IMR-90 (cell line): ENCODE results near the gene CAPRIN1. TPM values are rescaled to one million over a fixed set of nuclear protein-coding genes. Genes with fewer than 3 reads are reported as not detected.

Source experiments
- ATAC-seq: fragments of 200-7000 bp; cut with Tn5 transposase; 2 replicates; pipeline ENCODE4 v1.9.1; 2020; ENCODE audit warnings: low read depth, mild to moderate bottlenecking, moderate library complexity
- BruUV-seq: library from RNA; stranded (reverse); fragments of 400-500 nt; replicated peaks from 2 replicates; lab custom pipeline; 2021; lab: Mats Ljungman, UMichigan
- CTCF ChIA-PET: fragments of 300-600 bp; formaldehyde crosslinking; extraction: SDS; loops from one replicate; lab custom pipeline; 2021; ENCODE audit warnings: antibody characterized with exemption; lab: Yijun Ruan, JAX
- POLR2A ChIA-PET: fragments of 300-600 bp; sonication (Branson Sonifier 250); formaldehyde crosslinking; loops from one replicate; lab custom pipeline; 2022; ENCODE audit warnings: antibody characterized with exemption; ENCODE audit not compliant: unreplicated experiment; lab: Charles Lee
- DNase-seq: peaks from one replicate; pipeline ENCODE4 v3.0.0; 2013
- H2AFZ ChIP-seq: replicated peaks from 2 replicates; pipeline ENCODE3; 2013; ENCODE audit warnings: low read length, mild to moderate bottlenecking; ENCODE audit not compliant: poor library complexity
- H2AK5ac ChIP-seq: 2 replicates; pipeline ENCODE4 v1.6.1; 2013; ENCODE audit warnings: low read depth, low read length, inconsistent platforms
- H2AK9ac ChIP-seq: replicated peaks from 2 replicates; pipeline ENCODE3; 2013; ENCODE audit warnings: mild to moderate bottlenecking, low read depth, low read length, moderate library complexity; ENCODE audit not compliant: poor library complexity
- H2BK120ac ChIP-seq: 2 replicates; pipeline ENCODE4 v1.6.1; 2013; ENCODE audit warnings: low read depth, low read length, inconsistent platforms
- H2BK15ac ChIP-seq: 3 replicates; pipeline ENCODE4 v1.6.1; 2013; ENCODE audit warnings: low read depth, low read length, inconsistent platforms
- H2BK20ac ChIP-seq: 2 replicates; pipeline ENCODE4 v1.6.1; 2013; ENCODE audit warnings: low read depth, mild to moderate bottlenecking, inconsistent platforms, low read length, moderate library complexity
- H2BK5ac ChIP-seq: 2 replicates; pipeline ENCODE4 v1.6.1; 2013; ENCODE audit warnings: mild to moderate bottlenecking, low read depth, low read length, inconsistent platforms; ENCODE audit not compliant: poor library complexity, severe bottlenecking
- H3K14ac ChIP-seq: replicated peaks from 2 replicates; pipeline ENCODE4 v1.6.1; 2013; ENCODE audit warnings: low read depth, low read length, inconsistent platforms
- H3K18ac ChIP-seq: 2 replicates; pipeline ENCODE4 v1.6.1; 2013; ENCODE audit warnings: low read depth, low read length, control low read depth
- H3K23ac ChIP-seq: 2 replicates; pipeline ENCODE4 v1.6.1; 2013; ENCODE audit warnings: low read depth, low read length, inconsistent platforms
- H3K27ac ChIP-seq: 2 replicates; pipeline ENCODE4 v1.5.1; 2013; ENCODE audit warnings: mild to moderate bottlenecking, control low read depth, low read length; ENCODE audit not compliant: insufficient read depth
- H3K27me3 ChIP-seq: 2 replicates; pipeline ENCODE4 v1.6.1; 2013; ENCODE audit warnings: low read length; ENCODE audit not compliant: control insufficient read depth, insufficient read depth
- H3K36me3 ChIP-seq: 2 replicates; pipeline ENCODE4 v1.6.1; 2013; ENCODE audit warnings: low read length, mixed read lengths; ENCODE audit not compliant: control insufficient read depth, insufficient read depth
- H3K4ac ChIP-seq: 2 replicates; pipeline ENCODE4 v1.6.1; 2013; ENCODE audit warnings: low read depth, low read length, inconsistent platforms
- H3K4me1 ChIP-seq: 2 replicates; pipeline ENCODE4 v1.6.1; 2013; ENCODE audit warnings: low read length, mixed read lengths; ENCODE audit not compliant: control insufficient read depth, insufficient read depth
- H3K4me2 ChIP-seq: 2 replicates; pipeline ENCODE4 v1.6.1; 2013; ENCODE audit warnings: low read depth, mild to moderate bottlenecking, control low read depth, low read length, moderate library complexity
- H3K4me3 ChIP-seq: 2 replicates; pipeline ENCODE4 v1.5.1; 2013; ENCODE audit warnings: low read depth, mild to moderate bottlenecking, control low read depth, low read length, moderate library complexity; ENCODE audit not compliant: insufficient read depth
- H3K56ac ChIP-seq: 2 replicates; pipeline ENCODE4 v1.6.1; 2013; ENCODE audit warnings: low read length, inconsistent platforms; ENCODE audit not compliant: insufficient read depth; ENCODE audit errors: extremely low read depth
- H3K79me1 ChIP-seq, 2 experiments: 2 replicates each; pipeline ENCODE4 v1.6.1; 2013; ENCODE audit warnings: low read length in 2 of 2, inconsistent platforms in 1 of 2, low read depth in 1 of 2
- H3K9ac ChIP-seq: 2 replicates; pipeline ENCODE4 v1.6.1; 2013; ENCODE audit warnings: low read depth, low read length, control low read depth
- H3K9me1 ChIP-seq: 2 replicates; pipeline ENCODE4 v1.6.1; 2013; ENCODE audit warnings: low read length, inconsistent platforms; ENCODE audit not compliant: insufficient read depth
- H3K9me3 ChIP-seq: 2 replicates; pipeline ENCODE4 v1.6.1; 2013; ENCODE audit warnings: low read length; ENCODE audit not compliant: control insufficient read depth, insufficient read depth
- H4K20me1 ChIP-seq: 2 replicates; pipeline ENCODE4 v1.6.1; 2013; ENCODE audit warnings: low read length, inconsistent platforms; ENCODE audit not compliant: insufficient read depth
- H4K5ac ChIP-seq: 2 replicates; pipeline ENCODE4 v1.6.1; 2013; ENCODE audit warnings: mild to moderate bottlenecking, low read depth, low read length, control low read depth
- H4K8ac ChIP-seq, 2 experiments: 2 replicates each; pipeline ENCODE4 v1.6.1; 2013; ENCODE audit warnings: low read depth in 2 of 2, low read length in 2 of 2, control low read depth in 1 of 2, inconsistent platforms in 1 of 2
- H4K91ac ChIP-seq: 2 replicates; pipeline ENCODE4 v1.6.1; 2013; ENCODE audit warnings: low read depth, low read length, inconsistent platforms; ENCODE audit not compliant: insufficient read depth
- BHLHE40 ChIP-seq: fragments of 150-350 bp; IDR thresholded peaks from 2 replicates; pipeline ENCODE4 v1.6.1; 2016; ENCODE audit warnings: mild to moderate bottlenecking, low read depth, low read length
- CEBPB ChIP-seq: IDR thresholded peaks from 2 replicates; pipeline ENCODE4 v1.6.1; 2012; ENCODE audit warnings: low read depth, low read length, improper control_type of control experiment
- CHD1 ChIP-seq: IDR thresholded peaks from 2 replicates; pipeline ENCODE4 v1.6.1; 2012; ENCODE audit warnings: low read depth, low read length, improper control_type of control experiment
- FOS ChIP-seq: fragments of 150-350 bp; IDR thresholded peaks from 2 replicates; pipeline ENCODE4 v1.6.1; 2016; ENCODE audit warnings: low read depth, low read length
- MAFK ChIP-seq: IDR thresholded peaks from 2 replicates; pipeline ENCODE4 v1.6.1; 2012; ENCODE audit warnings: low read depth, low read length, improper control_type of control experiment
- MAZ ChIP-seq: IDR thresholded peaks from 2 replicates; pipeline ENCODE4 v1.6.1; 2012; ENCODE audit warnings: low read depth, mild to moderate bottlenecking, low read length, improper control_type of control experiment, moderate library complexity, borderline replicate concordance
- MXI1 ChIP-seq: IDR thresholded peaks from 2 replicates; pipeline ENCODE4 v1.6.1; 2012; ENCODE audit warnings: low read depth, mild to moderate bottlenecking, low read length, moderate library complexity, borderline replicate concordance
- NFE2L2 ChIP-seq: fragments of 150-350 bp; IDR thresholded peaks from 2 replicates; pipeline ENCODE4 v1.6.1; 2016; ENCODE audit warnings: low read depth, mild to moderate bottlenecking, low read length
- POLR2A ChIP-seq: IDR thresholded peaks from 2 replicates; pipeline ENCODE4 v1.6.1; 2012; ENCODE audit warnings: mild to moderate bottlenecking, low read depth, low read length
- RAD21 ChIP-seq: IDR thresholded peaks from 2 replicates; pipeline ENCODE4 v1.6.1; 2012; ENCODE audit warnings: low read length, improper control_type of control experiment
- RCOR1 ChIP-seq: IDR thresholded peaks from 2 replicates; pipeline ENCODE4 v1.6.1; 2012; ENCODE audit warnings: mild to moderate bottlenecking, low read length, improper control_type of control experiment; ENCODE audit not compliant: insufficient replicate concordance
- RFX5 ChIP-seq: IDR thresholded peaks from 2 replicates; pipeline ENCODE4 v1.8.0; 2012; ENCODE audit warnings: low read depth, mild to moderate bottlenecking, low read length, moderate library complexity
- SMC3 ChIP-seq: fragments of 150-350 bp; IDR thresholded peaks from 2 replicates; pipeline ENCODE4 v1.6.1; 2016; ENCODE audit warnings: low read depth, mild to moderate bottlenecking, antibody characterized with exemption, low read length, moderate library complexity
- WGBS, 2 experiments: methylation state at CpG; one replicate each; pipeline versions ENCODE4 v1.1.5 to v1.1.7; 2013; ENCODE audit warnings: missing lambda C conversion rate in 2 of 2; ENCODE audit not compliant: insufficient read length in 1 of 2; ENCODE audit errors: extremely low coverage in 2 of 2; 5-methylcytosine and 5-hydroxymethylcytosine counted together
- dilution Hi-C: fragments of 300-500 bp; cut with HindIII; formaldehyde crosslinking; loops from one replicate; pipeline ENCODE4 v1.14.3; 2018; ENCODE audit warnings: low sequenced_read_pairs; ENCODE audit not compliant: unreplicated experiment
- in situ Hi-C: fragments of 300-500 bp; cut with MboI; formaldehyde crosslinking; loops from 3 replicates; pipeline ENCODE4 v1.14.3; 2019; ENCODE audit warnings: low sequenced_read_pairs, inconsistent platforms, mixed read lengths
- intact Hi-C: fragments of 100-400 bp; cut with micrococcal nuclease; formaldehyde crosslinking; loops from 2 replicates; pipeline ENCODE4 v1.10.0; 2022
- polyA plus RNA-seq, 3 experiments: library from polyadenylated mRNA; depleted of rRNA; stranded (reverse); fragments of >200 nt; gene quantifications; 2 replicates each; pipeline ENCODE4 v1.2.3, GENCODE V29; 2012; ENCODE audit warnings: low replicate concordance in 1 of 3
- total RNA-seq: library from RNA; depleted of rRNA; stranded (reverse); fragments of >200 nt; gene quantifications from 2 replicates; pipeline ENCODE4 v1.2.3, GENCODE V29; 2012
- TF ChIP-seq, protein P1 (sequence below): conservative IDR thresholded peaks from 2 replicates; pipeline ENCODE4 v1.5.1; 2012; ENCODE audit warnings: mild to moderate bottlenecking, low read depth, low read length, improper control_type of control experiment
- TF ChIP-seq, protein P2 (sequence below): fragments of 150-350 bp; IDR thresholded peaks from 2 replicates; pipeline ENCODE4 v1.6.1; 2017; ENCODE audit warnings: mild to moderate bottlenecking, antibody characterized with exemption, low read length, low read depth
- TF ChIP-seq, protein P3 (sequence below): fragments of 150-350 bp; IDR thresholded peaks from 2 replicates; pipeline ENCODE4 v1.6.1; 2016; ENCODE audit warnings: low read depth, mild to moderate bottlenecking, low read length, moderate library complexity, borderline replicate concordance

Gene CAPRIN1
- total and polyA plus RNA-seq, 2 of the 4 experiments (the other 2 are of a cell fraction) = 127 to 253 TPM

DNA sequence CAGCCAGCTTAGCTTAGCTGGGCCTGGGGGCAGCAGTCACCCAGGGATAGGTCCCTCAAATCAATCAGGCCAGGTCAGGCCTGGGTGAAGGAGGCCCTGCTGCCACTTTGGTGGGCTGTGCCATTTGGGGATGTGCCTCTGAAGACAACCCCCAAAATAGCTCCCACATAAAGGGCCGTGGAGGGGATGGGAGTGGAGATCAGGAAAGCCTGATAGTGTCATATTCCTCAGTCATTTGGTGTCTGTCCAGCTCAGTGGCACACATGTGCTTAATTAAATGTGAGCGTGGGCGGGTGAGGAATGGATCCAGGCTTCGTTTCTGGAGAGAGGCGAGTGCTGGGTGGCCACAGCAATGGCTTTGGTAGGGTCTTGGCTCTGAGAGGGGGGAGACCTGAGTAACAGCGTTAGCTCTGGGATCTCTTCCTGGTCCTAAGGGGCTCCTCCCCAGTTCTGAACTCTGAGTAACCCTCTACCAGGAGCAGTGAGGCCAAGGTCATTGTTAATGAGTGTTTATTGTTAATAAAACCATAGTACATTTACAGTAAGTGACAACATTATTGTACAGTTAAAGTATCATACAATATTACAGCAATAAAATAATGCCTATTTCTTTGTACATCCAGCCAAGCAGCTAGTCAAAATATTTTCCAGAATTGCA is 99.1 kb downstream of the CAPRIN1 start:
- H3K27ac ChIP-seq = no peak overlapping the region
- H3K27me3 ChIP-seq = no peaks in the 10 kb centered on the region
- no peak for ATAC-seq
- in situ Hi-C loops (no loop called here), intact Hi-C loops (loop anchor here (1.0 kb wide), 1 partner anchor 209 kb away; no protein-coding TSS in a partner anchor), dilution Hi-C loops (no loop called here)
- no peak overlapping the region for H3K9ac ChIP-seq
- no peak overlapping the region for H2BK120ac ChIP-seq
- no peaks in the 10 kb centered on the region for H3K9me3 ChIP-seq
- H3K36me3 ChIP-seq = peaks cover 39% of the 10 kb centered on the region
- H4K20me1 ChIP-seq = no peaks in the 10 kb centered on the region
- no peak overlapping the region for H3K56ac ChIP-seq
- H3K4me1 ChIP-seq = peaks cover 2% of the 10 kb centered on the region; the same call in 1 of the 2 replicates
- H4K5ac ChIP-seq = no peak overlapping the region
- no peaks in the 10 kb centered on the region; a peak in 1 of 4 replicates for H3K79me1 ChIP-seq
- H2BK15ac ChIP-seq = no peak overlapping the region
- H2AK9ac ChIP-seq = no peak overlapping the region
- no peak overlapping the region for H3K4ac ChIP-seq
- no peak overlapping the region for H3K4me3 ChIP-seq
- no peak overlapping the region for H2BK5ac ChIP-seq
- DNase-seq = no peak
- H4K8ac ChIP-seq = no peak overlapping the region
- POLR2A ChIA-PET = no interaction called here
- WGBS, 2 experiments = no CpG with 5 or more reads among the region's 6 CpGs
- no peak overlapping the region for H4K91ac ChIP-seq
- CTCF ChIA-PET = interaction anchor here (0.6 to 1.5 kb wide), 3 partner anchors 16 to 22 kb away, joined by 3 to 4 read pairs (median 3); no protein-coding TSS in a partner anchor
- H2AK5ac ChIP-seq = no peak overlapping the region
- no peaks in the 10 kb centered on the region for H3K9me1 ChIP-seq
- no TSS peak for BruUV-seq
- H3K14ac ChIP-seq = no peak overlapping the region
- no peak overlapping the region for H3K18ac ChIP-seq
- H3K4me2 ChIP-seq = no peak overlapping the region
- H2BK20ac ChIP-seq = no peak overlapping the region
- H2AFZ ChIP-seq = no peak overlapping the region
- no peak overlapping the region for H3K23ac ChIP-seq
- TF ChIP-seq, protein P1, sequence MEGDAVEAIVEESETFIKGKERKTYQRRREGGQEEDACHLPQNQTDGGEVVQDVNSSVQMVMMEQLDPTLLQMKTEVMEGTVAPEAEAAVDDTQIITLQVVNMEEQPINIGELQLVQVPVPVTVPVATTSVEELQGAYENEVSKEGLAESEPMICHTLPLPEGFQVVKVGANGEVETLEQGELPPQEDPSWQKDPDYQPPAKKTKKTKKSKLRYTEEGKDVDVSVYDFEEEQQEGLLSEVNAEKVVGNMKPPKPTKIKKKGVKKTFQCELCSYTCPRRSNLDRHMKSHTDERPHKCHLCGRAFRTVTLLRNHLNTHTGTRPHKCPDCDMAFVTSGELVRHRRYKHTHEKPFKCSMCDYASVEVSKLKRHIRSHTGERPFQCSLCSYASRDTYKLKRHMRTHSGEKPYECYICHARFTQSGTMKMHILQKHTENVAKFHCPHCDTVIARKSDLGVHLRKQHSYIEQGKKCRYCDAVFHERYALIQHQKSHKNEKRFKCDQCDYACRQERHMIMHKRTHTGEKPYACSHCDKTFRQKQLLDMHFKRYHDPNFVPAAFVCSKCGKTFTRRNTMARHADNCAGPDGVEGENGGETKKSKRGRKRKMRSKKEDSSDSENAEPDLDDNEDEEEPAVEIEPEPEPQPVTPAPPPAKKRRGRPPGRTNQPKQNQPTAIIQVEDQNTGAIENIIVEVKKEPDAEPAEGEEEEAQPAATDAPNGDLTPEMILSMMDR = no peak
- no peak for TF ChIP-seq RAD21
- no peak for TF ChIP-seq NFE2L2
- no peak for TF ChIP-seq RFX5
- TF ChIP-seq, protein P2, sequence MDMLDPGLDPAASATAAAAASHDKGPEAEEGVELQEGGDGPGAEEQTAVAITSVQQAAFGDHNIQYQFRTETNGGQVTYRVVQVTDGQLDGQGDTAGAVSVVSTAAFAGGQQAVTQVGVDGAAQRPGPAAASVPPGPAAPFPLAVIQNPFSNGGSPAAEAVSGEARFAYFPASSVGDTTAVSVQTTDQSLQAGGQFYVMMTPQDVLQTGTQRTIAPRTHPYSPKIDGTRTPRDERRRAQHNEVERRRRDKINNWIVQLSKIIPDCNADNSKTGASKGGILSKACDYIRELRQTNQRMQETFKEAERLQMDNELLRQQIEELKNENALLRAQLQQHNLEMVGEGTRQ = no peak
- no peak for TF ChIP-seq BHLHE40
- no peak for TF ChIP-seq RCOR1
- no peak for TF ChIP-seq CHD1
- TF ChIP-seq POLR2A = no peak
- TF ChIP-seq FOS = no peak
- TF ChIP-seq MXI1 = no peak
- TF ChIP-seq SMC3 = no peak
- TF ChIP-seq MAZ = no peak
- TF ChIP-seq, protein P3, sequence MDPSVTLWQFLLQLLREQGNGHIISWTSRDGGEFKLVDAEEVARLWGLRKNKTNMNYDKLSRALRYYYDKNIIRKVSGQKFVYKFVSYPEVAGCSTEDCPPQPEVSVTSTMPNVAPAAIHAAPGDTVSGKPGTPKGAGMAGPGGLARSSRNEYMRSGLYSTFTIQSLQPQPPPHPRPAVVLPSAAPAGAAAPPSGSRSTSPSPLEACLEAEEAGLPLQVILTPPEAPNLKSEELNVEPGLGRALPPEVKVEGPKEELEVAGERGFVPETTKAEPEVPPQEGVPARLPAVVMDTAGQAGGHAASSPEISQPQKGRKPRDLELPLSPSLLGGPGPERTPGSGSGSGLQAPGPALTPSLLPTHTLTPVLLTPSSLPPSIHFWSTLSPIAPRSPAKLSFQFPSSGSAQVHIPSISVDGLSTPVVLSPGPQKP = no peak
- TF ChIP-seq CEBPB = no peak
- no peak for TF ChIP-seq MAFK
